ENCODE data around the gene PRKCB.
"Not testable (repeated sequence)": the region's sequence is repeated elsewhere in the genome, so short reads cannot be mapped to it uniquely, and the experiment has no call there.

PRKCB gene

DNA sequence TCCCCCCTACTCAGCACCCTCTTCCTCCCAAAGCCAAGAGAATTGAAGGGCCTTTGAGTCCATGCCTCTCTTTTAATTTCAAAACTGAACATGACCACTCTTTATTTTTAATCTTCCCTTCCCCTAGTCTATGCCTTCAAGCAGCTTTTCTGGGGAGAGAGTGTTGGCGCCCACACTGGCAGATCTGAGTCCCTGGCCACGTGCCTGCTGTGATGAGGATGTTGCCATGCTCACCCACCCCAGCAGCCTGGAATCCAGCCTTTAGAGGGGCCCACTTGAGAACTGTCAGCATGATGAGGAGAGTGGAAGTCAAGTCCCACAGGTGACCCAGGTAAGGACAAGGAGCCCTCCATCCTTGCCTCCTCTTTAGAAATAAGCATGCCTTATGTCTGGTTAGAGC lies 400.0 kb downstream of the PRKCB start:
- DNase-seq (ENCODE audit: low read depth, low spot score) = no peak

DNA sequence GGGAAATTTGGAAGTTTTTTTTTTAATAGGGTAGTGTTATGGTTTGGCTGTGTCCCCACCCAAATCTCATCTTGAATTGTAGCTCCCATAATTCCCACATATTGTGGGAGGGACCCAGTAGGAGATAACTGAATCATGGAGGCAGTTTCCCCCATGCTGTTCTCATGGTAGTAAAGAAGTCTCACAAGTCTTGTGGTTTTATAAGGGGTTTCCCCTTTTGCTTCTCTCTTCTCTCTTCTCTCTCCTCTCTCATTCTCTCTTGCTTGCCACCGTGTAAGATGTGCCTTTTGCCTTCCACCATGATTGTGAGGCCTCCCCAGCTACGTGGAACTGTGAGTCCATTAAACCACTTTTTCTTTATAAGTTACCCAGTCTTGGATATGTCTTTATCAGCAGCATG lies 403.1 kb downstream of the PRKCB start:
- DNase-seq (ENCODE audit: low read depth, low spot score) = not testable (repeated sequence)

DNA sequence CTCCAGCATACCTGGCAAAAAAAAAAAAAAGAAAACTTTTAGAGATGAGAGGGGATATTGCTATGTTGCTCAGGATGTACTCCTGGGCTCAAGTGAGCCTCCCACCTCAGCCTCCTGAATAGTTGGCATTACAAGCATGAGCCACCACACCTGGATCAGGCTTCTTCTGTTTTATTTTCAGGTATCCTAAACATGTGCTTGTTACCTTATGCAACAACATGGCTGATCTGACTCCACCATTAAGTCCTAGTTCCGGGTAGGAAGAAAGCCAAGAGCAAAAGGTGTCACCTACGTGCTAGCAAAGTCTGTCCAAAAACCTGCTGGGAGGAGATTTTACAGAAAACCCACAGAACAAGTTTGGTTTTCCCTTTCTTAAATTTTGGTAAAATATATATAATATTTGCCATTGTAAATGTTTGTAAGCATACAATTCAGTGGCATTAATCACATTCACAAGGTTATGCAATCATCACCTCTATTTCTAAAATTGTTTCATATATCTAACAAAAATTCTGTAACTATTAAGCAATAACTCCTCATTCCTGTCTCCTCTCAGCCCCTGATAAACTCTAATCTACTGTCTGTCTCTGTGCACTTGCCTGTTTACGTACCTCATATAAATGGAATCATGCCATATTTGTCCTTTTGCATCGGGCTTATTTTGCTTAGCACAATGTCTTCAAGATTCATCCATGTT lies 411.3 kb downstream of the PRKCB start:
- DNase-seq (ENCODE audit: low read depth, low spot score) = no peak

DNA sequence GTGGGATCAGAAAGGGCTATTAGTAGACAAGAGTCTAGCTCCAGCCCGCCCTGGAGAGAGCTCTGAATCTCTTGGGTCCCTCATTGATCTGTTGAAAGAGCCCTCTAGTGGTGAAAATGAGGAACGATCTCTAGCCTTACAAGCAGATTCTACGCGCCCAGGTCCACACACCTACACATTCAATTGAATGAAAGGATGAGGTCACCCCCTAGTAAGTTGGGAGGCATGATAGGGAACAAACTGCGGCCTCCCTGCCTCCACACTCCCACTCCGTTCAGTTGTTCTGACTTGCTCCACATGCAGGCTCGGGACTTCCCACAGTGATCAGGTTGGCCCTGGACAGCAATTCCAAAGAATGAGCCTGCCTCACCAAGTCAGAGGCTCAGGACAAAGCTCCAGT lies 417.4 kb downstream of the PRKCB start:
- DNase-seq (ENCODE audit: low read depth, low spot score) = no peak

DNA sequence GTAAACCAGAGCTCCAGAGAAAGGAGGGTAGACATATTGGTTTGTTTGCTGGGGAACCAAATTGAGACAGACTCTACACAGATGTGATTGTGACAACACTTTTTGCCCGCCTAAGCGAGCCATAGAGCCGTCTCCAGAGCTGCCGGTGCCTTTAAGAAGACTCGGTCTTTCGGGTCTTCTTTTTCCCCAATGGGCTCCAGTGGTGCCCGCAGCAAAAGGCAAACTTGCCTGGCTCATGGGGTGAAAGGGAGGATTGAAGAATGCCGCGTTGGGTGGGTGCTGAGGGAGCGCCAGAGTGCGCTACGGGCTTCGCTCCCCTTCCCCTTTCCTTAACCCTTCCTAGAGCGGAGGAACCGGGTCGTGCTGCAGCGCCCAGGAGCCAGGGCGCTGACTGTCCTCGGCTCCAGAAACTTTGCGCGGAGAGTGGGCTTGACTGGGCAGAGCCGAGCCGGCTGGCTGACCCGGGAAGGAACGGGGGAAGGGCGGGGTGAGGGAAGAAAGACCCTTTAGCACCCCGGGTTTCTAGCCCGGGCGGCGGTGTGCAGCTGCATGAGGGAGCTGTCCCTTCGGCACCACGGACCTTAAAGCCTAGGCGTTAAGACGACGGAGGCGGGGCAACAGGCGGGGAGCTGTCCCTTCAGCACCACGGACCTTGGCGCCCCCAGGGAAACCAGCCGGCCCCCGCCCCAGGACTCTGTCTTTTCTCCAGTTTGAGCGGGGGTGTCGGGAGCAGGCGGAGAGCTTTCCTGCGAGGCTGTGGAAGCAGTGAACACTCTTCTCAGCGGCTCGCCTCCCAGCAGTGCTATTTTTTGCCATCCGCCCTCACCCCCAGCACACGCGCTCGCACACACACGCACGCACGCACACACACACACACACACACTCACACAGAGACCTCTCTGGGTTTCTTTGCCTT lies 419.9 kb downstream of the PRKCB start, which contains the start of gene CACNG3:
Gene CACNG3, plus strand, starts transcription at position 880 of the 916 bp plus-strand sequence. CDS start 420 bp downstream, outside the sequence.
- no peak for DNase-seq (ENCODE audit: low read depth, low spot score)

DNA sequence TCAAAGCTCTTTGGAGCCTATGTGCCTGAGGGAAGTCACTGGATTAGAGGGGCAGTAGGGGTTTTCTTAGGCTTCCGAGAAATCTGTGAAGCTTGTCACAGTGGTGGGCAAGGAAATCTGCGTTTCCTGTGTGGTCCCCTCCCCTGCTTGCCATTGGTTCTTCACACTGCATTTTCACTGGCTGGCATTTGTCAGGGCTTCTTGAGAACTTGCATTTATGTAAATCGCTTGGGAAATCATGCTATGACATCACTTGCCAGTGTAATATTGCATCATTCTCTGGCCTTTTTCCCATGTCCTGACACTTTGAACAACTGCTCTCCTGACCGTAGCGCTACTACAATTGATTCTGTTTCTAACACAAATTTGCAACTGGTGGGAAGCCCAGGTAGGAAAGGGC lies 422.2 kb downstream of the PRKCB start:
- no peak for DNase-seq (ENCODE audit: low read depth, low spot score)

DNA sequence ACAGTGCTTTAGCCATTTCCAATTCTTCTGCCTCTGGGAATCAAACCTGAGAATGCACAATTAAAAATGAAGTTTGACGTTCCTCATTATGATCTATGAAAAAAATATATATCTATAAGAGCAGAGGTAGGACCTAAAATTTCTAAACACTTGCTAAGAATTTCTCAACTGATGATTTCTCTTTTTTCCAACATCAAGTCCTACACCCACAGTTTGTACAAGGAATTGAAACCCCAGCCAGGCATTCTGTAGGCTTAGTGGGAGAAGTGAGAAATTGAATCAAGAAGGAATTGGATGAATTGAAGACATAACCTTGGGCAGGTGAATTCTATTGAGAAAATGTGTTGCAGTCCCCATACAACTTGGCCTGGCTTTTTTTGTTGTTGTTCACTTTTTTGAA lies 423.0 kb downstream of the PRKCB start:
- no peak for DNase-seq (ENCODE audit: low read depth, low spot score)

DNA sequence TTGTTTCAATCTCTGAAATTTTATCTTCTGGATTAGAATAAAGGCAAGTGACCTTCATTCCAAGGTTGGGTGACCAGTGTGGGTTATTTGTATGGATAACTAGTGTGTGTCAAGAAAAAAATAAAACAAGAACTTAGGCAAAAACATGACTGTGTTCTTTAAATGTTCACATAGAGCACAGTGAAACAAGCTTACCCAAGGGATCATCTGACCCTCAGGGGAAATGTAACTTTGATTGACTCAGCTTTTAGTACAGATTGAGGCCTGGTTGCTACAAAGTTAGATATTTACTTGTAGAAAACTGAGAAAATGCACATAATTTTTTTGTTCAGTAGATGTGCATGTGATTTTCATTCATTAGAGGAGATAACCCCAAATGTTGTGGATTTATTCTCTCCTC lies 427.0 kb downstream of the PRKCB start:
- DNase-seq (ENCODE audit: low read depth, low spot score) = no peak

All from smooth muscle cell of the brain vasculature (primary cell).